GM18508 (cell line): ENCODE results near the gene ABL1.
"Not testable (repeated sequence)": the region's sequence is repeated elsewhere in the genome, so short reads cannot be mapped to it uniquely, and the experiment has no call there.

Experiments
- ATAC-seq: cut with Tn5 transposase; IDR thresholded peaks from one replicate; pipeline ENCODE4 v1.9.1; 2021; ENCODE audit warnings: moderate number of reproducible peaks; ENCODE audit not compliant: insufficient read depth, unreplicated experiment

ABL1 gene

DNA sequence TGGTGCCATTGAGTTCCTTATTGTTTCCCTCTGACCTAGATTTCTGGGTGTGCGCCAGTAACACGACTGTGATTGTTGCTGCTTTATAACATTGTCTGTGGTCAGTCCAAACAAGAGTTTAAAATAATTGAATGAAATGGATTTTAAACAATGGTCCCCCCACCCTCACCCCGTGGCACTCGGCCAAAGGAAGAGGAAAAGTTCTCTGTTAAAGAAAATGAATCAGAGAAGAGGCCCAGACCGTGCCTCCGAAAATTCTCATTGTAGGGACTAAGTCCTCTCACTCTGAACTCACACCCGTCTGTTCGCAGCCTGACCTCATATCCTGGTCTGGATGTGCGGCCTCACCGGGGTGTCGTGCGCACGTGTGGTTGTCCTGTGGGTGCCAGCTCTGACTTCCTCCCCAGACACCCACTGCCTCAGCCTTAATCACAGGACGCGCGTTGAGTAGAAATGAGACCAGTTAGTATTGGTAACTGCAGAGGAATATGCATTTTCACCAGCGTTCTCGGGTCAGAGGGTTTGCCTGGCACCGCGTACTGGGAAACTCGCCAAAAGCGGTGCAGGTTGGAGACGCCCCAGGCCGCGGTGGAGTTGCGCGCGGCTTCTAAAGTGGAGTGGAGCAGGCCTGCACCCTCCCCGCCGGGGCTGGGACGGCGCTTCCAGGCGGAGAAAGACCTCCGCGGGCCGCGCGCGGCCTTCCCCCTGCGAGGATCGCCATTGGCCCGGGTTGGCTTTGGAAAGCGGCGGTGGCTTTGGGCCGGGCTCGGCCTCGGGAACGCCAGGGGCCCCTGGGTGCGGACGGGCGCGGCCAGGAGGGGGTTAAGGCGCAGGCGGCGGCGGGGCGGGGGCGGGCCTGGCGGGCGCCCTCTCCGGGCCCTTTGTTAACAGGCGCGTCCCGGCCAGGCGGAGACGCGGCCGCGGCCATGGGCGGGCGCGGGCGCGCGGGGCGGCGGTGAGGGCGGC lies at the start of gene ABL1:
Gene ABL1, plus strand, starts transcription at position 884 of the 966 bp plus-strand sequence. CDS start 193 bp downstream, outside the sequence.
- ATAC-seq: peak; percentile 50

DNA sequence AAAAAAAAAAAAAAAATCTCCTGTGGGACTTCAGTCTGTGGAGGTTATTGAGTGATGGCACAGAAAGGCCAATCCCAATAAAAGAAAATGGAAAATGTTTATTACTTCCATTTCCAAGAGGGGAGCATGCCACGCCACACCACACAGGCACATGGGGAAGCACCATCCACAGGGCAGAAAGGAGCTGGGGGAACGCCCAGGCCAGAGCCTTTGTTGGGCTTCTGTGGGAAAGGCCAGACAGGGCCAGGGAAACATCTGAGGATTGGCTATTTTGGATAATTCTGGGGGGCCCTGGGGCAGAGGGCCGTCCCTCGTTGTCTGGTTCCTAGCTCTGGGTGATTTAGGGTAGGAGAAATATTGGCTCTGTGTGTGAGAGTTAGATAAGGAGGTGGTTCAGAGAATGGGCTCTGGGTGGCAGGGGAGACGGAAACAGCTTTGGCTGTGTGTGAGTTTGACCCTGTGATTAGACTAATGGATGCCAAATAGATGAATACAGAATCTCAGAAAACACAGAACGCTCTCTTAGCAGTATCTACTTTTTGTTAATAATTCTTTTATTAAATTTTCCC lies 49.0 kb upstream of the ABL1 start:
- no peak for ATAC-seq

DNA sequence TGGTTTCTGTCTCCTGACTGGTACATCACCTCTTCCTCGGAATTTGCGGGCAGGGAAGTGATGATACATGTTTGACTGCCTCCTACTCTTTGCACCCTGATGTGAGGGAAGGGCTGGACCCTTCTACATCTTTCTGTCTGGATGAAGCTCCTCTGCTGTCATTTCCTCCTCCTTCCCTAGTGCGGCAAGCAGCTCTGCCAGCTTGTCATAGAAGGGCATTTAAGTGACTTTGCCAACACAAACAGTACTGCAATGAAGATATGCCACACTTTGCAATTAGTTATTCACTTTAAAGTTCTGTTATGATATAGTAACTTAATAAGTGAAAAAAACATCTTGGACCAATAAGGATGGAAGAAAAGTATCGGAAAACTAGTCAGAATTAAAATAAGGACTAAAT lies 48.5 kb upstream of the ABL1 start:
- ATAC-seq: no peak

DNA sequence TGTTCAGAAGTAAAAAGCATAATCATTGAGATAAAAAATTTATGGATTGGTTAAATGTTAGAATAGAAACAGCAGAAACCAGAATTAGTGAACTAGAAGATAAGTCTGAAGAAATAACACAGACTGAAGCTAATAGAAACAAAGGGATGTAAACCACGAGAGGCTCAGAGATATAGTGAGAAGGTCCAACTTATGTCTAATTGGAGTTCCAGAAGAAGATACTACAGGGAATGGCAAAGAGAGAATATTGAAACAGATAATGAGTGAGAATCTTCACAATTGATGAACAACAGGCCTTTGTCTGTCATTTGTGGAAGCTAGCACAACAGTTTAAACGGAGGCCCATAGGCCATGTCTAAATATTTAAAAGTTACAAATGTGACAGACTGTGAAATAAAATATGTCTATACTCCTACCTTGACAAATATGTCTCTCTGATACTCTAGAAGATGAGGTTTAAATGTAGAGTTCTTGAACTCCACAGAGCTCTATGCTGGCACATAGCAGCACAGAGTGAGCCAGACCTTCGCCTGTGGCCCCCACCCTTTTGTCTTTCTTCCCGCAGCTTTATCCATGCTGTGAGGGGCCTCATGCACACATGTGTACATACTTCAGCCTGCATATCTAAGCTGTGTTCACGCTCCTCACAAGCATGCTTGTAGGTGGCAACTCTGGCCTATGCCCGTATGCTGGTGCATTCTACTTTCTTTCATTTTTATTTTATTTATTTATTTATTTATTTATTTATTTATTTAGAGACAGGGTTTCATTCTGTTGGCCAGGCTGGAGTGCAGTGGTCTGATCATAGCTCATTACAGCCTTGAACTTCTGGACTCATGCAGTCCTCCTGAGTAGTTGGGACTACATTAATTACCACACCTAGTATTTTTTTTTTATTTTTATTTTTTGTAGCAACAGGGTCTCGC lies 45.0 kb upstream of the ABL1 start:
- no peak for ATAC-seq

DNA sequence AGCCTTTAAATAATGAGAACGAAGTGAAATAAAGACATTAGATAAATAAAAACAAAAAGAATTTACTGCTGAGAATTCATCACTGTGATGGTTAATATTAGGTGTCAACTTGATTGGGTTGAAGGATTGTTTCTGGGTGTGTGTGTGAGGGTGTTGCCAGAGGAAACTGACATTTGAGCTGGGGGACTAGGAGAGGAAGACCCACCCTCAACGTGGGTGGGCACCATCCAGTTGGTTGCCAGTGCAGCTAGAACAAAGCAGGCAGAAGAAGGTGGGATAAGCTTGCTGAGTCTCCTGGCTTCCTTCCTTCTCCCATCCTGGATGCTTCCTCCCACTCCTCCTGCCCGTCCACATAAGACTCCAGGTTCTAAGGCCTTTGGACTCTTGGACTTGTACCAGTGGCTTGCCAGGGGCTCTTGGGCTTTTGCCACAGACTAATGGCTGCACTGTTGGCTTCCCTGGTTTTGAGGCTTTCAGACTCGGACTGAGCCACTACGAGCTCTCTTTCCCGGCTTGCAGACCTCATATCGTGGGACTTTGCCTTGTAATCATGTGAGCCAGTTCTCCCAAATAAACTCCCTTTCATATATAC lies 43.7 kb upstream of the ABL1 start:
- no peak for ATAC-seq

DNA sequence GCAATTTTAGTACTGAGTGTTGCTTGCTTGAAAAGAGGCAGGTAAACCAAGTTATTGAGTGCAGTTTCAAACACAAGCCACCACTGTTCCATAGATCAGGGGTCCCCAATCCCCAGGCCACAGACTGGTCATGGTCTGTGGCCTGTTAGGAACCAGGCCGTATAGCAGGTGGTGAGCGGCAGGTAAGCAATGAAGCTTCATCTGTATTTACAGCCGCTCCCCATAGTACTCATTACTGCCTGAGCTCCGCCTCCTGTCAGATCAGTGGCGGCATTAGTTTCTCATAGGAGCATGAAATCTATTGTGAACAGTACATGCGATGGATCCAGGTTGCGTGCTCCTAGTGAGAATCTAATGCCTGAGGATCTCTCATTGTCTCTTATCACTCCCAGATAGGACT lies 41.5 kb upstream of the ABL1 start:
- no peak for ATAC-seq

DNA sequence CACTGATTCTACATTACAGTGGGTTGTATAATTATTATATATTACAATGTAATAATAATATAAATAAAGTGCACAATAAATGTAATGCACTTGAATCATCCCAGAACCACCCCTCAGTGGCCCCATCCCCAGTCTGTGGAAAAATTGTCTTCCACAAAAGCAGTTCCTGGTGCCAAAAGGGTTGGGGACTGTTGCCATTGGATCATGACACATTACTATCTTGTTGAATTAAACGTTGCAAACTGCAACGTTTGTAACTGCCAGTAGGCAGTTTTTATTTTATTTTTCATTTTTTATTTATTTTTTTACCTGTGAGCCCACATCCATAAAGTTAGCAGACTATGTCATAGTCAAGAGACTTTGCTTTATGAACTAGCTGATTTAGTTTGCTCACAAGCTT lies 41.0 kb upstream of the ABL1 start:
- ATAC-seq: not testable (repeated sequence)

DNA sequence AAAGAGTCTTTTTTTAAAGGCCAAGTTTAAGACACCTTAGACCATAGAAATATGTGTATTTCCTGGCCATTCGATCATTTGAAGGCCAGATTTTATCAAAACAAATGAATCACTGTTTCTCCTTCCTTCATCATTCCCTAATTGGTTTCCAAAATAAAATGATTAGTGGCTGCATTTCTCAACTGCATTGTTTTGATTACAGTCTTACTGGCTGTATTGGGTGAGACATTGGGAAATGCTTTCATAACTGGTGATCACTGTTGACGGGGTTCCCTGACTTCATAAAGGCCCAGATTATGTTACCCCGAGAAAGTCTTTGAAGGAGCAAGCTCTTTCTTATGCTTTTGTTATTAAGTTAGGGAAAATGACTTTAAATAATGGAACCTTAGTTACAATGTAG lies 40.6 kb upstream of the ABL1 start:
- ATAC-seq: not testable (repeated sequence)

DNA sequence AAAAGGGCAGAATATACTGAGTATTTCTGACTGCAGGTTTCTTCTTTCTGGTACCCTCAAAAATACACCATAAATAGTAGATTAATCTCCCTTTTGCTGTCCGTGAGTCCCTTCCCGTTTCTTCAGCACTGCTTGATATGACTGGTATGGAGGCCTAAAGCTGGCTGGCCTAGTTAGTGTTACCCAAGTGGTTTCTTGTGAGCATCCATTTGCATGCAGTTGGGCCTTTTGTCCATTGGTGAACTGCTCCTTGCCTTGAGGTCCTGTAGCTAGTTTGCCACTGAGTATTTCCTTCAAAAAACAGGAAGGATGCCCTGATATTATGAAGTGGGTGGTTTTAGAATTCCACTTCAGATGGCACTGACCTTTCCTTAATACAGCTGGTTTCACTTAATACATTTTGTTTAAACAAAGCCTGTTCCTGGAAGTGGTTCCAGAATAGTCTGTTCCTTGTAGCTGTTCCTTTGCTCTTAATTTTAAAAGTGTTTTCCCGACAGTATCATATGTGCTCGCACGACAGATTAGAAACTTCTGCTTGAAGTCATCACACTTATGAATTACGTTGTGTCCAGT lies 40.0 kb upstream of the ABL1 start:
- ATAC-seq: no peak

DNA sequence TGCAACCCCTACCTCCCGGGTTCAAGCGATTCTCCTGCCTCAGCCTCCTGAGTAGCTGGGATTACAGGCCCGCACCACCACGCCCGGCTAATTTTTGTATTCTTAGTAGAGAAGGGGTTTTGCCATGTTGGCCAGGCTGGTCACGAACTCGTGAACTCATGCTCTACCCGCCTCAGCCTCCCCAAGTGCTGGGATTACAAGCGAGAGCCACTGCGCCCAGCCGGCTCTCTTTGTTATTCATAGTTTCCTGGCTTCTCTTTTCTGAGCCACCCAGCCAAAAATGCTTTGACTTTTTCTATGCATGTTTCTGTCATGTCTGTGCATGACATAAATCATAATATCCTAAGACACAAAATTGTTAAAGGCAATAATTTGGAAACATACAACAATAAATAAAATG lies 31.9 kb upstream of the ABL1 start:
- ATAC-seq: not testable (repeated sequence)

DNA sequence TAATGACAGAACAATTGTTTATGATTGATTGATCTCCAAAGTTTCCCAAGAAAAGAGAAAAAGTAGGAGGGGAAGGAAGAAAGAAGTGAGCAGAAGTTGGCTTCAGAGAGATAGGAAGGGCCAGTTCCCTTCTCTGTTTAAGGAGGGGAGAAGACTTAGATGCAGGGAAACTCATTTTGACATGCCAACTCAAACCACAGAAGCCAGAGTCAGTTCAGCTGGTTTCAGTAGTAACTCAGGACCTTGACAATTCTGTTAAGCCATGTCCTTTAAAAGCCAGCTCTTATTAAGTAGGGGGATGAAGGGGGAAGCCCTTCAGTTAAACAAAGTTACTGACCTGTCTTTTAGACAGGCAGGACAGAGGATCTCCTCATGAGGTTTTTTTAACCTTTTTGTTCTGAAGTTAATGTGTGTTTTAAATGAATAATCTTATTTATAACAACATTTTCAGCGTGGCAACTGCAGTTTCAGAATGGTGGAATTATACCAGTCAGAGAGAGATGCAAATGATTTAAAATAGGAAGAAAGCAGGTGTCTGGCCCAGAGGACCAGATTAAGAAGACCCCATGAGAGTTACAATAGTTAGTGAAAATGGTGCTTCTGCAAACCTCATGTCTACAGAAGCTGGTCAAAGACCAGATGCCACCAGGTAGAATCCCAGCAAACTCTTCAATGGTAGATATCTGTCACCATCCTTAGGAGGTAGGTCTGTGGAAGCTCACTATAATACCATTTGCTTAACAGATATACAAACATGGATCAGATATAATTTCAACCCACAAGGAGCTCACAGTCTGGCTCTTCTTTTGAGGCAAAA lies 29.3 kb upstream of the ABL1 start:
- ATAC-seq: no peak

DNA sequence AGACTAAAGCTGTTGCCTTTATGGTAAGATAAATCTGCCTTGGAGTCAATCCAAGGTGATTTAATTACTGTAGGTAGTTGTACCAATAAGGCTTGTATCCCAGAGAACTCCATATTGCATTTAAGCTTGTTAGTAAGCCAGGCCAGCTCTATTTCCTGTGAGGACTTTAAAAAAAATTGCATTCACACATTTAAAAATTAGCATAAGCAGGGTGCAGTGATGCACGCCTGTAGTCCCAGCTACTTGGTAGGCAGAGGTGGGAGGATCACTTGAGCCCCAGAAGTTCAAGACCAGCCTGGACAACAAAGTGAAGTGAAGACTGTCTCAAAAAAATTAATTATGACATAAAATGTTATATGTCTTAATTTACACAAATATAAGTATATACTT lies 28.7 kb upstream of the ABL1 start:
- no peak for ATAC-seq

DNA sequence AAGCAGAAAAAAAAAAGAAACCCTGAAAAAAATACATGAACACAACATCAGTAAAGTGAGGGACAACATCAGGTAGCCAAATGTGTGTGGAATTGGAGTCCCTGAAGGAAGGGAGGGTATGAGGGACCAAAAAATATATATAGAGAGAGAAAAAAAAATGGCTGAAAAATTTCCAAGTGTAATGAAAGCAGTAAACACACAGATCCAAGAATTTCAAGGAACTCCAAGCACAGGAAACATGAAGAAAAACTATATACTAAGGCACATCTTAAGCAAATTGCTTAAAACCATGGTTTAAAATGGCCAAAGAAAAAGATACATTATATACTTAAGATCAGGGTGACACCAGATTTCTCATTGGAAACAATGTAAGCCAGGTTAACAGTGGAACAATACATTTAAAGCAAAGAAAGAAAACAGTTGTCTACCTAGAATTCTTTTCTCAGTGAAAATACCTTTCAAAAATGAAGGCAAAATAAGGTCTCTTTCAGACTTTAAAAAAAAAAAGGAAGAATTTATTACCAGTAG lies 24.4 kb upstream of the ABL1 start:
- ATAC-seq: no peak

DNA sequence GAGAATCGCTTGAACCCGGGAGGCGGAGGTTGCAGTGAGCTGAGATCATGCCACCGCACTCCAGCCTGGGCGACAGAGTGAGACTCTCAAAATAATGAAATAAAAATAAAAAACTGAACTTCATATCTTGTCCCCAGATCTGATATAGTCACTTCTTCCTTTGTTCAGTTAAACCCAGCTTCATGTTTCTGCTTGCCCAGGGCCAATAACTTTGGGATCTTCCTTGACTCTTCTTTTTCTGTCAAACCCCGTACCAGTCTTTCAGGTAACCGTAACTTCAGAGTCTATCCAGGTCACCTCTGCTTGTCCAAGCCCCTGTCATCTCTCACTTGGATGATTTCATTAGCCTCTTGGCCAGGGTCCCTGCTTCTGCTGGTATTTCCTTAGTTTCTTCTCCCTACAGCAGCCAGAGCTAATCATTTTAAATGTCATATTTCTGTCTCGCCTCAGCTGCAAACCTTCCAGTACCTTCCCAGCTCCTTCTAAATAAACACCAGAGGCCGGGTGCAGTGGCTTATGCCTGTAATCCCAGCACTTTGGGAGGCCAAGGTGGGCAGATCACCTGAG lies 19.7 kb upstream of the ABL1 start:
- no peak for ATAC-seq

DNA sequence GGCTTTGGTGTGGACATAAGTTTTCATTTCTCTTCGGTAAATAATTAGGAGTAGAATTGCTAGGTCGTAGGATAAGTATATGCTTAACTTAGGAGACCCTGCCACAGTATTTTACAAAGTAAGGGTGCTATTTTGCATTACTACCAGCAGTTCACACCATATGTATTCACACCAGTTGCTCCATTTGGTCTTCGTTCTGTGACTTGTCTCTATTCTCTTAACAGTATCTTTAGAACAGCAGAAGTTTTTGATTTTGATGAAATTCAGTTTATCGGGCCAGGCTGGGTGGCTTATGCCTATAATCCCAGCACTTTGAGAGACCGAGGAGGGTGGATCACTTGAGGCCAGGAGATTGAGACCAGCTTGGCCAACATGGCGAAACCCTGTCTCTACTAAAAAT lies 17.1 kb upstream of the ABL1 start:
- ATAC-seq: no peak

DNA sequence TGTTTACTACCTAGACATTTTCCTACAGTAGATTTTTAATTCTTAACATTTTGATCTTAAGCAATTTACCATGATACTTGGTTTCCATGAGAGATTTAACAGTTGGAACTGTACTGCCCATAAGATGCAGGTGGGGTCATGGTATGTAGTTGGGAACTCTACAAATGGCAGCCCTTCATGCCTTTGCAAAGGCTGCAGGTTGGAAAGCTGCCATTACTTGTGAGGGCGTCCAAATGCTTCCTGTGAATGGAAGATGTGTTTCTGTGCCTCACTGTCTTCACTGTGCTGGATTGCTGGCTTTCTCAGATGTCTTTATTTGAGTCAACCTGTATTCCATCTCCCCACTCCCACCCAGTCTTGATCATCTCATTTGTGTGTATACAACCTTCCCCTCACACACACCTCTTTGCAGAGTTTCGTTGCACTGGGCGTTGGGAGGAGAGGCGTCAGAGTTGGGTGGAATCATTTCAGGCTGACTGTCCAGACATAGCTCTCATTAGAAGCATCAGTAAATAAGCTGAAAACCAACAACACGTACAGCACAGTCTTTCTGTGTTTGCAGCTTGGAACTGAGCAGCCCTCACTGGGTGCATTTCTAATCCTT lies 14.8 kb upstream of the ABL1 start:
- ATAC-seq: no peak

DNA sequence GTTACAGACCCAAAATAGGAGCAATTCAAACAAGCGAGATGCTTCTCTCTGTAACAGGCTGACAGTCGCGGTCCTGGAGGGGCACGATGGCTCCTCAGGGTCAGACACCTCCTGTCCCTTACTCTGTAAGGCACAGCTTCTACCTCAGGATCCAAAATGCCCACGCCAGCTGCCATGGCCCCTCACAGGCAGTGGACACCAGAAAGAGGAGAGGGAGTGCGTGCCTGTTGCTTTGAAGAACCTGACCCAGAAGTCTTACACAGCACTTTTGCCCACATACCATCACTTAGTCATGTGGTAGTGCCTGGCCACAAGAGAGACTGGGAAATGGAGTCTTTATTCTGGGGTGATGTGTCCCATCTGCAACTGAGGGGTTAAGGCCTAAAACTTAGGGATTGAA lies 11.6 kb upstream of the ABL1 start:
- ATAC-seq: no peak

DNA sequence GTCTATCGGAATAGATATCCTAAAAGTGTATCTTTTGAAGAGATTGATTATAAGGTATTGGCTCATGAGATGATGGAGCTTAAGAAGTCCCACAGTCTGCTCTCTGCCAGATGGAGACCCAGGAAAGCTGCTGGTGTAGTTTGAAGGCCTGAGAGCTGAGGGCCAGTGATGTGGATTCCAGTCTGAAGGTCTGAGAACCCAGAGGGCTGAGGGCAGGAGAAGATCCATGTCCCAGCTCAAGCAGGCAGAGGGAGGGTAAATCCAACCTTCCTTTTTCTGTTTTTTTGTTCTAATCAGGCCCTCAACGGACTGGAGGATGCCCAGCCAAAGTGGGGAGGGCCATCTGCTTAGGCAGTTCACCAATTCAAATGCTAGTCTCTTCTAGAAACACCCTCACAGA lies 11.0 kb upstream of the ABL1 start:
- ATAC-seq: no peak
